Activated naive CD4-positive, alpha-beta T cell treated with anti-CD3 and anti-CD28 coated beads, Interleukin-2, amount 50 U/mL, for 72 hours (primary cell): ENCODE measurements around the gene G0S2. TPM values are rescaled to one million over a fixed set of nuclear protein-coding genes. Genes with fewer than 3 reads are reported as not detected.

Experiments used
- ATAC-seq, 2 donors: fragments of 150-1000 bp; cut with Tn5 transposase; 2 replicates each; pipeline ENCODE4 v1.10.0; 2021; ENCODE audit warnings: mild to moderate bottlenecking in 2 of 2, moderate library complexity in 2 of 2
- DNase-seq, 2 donors: peaks; one replicate each; pipeline ENCODE4 v3.0.0; 2021 to 2022; ENCODE audit warnings: low spot score in 2 of 2
- H3K27ac Mint-ChIP-seq, 2 donors: one replicate each; pipeline ENCODE4 v1.8.0; 2022; ENCODE audit warnings: mild to moderate bottlenecking in 2 of 2, mixed read lengths in 2 of 2
- H3K36me3 Mint-ChIP-seq, 2 donors: one replicate each; pipeline ENCODE4 v1.8.0; 2022; ENCODE audit warnings: mixed read lengths in 2 of 2
- H3K9me3 Mint-ChIP-seq, 2 donors: one replicate each; pipeline ENCODE4 v1.8.0; 2022; ENCODE audit warnings: mixed read lengths in 2 of 2
- total RNA-seq, 2 donors: library from RNA; stranded (reverse); gene quantifications; one replicate each; pipeline ENCODE4 v1.2.3, GENCODE V29; 2022

Gene G0S2
- total RNA-seq, 2 donors from 2014 or later: 1.4 to 40.7 TPM

DNA sequence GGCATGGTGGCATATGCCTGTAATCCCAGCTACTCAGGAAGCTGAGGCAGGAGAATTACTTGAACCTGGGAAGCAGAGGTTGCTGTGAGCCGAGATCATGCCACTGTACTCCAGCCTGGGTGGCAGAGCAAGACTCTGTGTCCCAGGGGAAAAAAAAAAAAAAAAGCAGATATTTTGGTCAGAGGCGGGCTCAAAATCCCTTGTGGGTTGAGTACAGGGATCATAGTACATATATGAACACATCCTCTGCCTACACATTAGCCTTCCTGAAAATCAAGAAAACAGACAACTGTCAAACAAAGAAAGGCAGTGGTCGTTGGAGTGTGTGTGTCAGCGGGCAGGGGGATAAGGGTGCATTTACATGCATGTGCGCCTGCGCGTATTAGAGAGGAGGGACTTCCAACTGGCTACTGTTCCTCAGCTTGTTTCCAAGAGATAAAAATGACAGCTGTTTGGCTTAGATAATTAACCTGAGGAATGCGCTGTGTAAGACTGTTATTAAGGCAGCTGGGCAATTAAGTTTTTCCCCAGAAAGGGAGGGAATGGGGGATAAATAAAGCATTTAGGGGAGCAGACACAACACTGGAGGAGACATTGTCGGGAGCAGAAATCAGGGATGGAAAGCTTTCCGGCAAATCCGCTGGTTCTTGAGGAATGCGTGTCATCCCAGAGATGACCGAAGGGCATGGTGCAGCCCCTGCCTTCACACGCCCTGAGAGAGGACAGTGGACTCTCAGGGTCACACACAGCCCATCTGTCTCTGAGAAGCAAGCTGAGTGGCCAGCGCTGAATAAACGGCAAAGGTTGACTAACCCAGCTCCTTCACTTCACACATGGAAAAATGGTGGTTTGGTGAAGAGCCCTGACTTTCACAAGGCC is 29.4 kb upstream of the G0S2 start:
- H3K27ac Mint-ChIP-seq: no peak overlapping the region
- ATAC-seq: no peak
- H3K9me3 Mint-ChIP-seq: no peaks in the 10 kb centered on the region
- no peak for DNase-seq
- H3K36me3 Mint-ChIP-seq: no peaks in the 10 kb centered on the region

DNA sequence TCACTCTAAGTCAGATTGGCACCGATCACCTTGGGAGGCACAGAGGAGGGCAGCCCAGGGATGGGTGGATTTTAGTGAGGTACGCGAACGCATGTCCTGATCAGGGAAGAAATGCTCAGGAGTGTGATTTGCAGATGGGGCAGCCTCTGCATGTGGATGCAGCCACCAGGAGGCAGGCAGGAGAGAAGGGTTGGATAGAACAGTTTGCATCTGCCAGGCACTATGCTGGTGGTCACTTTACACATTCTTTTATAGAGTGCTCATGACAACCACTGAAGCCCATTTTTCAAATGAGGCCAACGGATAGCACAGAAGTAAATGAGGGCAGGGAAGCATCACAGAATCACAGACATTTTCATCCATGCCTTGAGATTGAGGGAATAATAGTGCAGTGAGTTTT is 28.7 kb upstream of the G0S2 start:
- no peaks in the 10 kb centered on the region for H3K9me3 Mint-ChIP-seq
- H3K27ac Mint-ChIP-seq: no peak overlapping the region
- ATAC-seq: no peak
- no peaks in the 10 kb centered on the region for H3K36me3 Mint-ChIP-seq
- no peak for DNase-seq

GRCh38 chr1:209647156-209647555 is 28.1 kb upstream of the G0S2 start:
- ATAC-seq: no peak
- DNase-seq: no peak
- no peaks in the 10 kb centered on the region for H3K9me3 Mint-ChIP-seq
- H3K36me3 Mint-ChIP-seq: no peaks in the 10 kb centered on the region
- no peak overlapping the region for H3K27ac Mint-ChIP-seq

- no peaks in the 10 kb centered on the region for H3K9me3 Mint-ChIP-seq
- no peak overlapping the region for H3K27ac Mint-ChIP-seq
- no peaks in the 10 kb centered on the region for H3K36me3 Mint-ChIP-seq
- DNase-seq (no peak), ATAC-seq (no peak)
Observed at GRCh38 chr1:209648346-209648745, 26.9 kb upstream of the G0S2 start.

DNA sequence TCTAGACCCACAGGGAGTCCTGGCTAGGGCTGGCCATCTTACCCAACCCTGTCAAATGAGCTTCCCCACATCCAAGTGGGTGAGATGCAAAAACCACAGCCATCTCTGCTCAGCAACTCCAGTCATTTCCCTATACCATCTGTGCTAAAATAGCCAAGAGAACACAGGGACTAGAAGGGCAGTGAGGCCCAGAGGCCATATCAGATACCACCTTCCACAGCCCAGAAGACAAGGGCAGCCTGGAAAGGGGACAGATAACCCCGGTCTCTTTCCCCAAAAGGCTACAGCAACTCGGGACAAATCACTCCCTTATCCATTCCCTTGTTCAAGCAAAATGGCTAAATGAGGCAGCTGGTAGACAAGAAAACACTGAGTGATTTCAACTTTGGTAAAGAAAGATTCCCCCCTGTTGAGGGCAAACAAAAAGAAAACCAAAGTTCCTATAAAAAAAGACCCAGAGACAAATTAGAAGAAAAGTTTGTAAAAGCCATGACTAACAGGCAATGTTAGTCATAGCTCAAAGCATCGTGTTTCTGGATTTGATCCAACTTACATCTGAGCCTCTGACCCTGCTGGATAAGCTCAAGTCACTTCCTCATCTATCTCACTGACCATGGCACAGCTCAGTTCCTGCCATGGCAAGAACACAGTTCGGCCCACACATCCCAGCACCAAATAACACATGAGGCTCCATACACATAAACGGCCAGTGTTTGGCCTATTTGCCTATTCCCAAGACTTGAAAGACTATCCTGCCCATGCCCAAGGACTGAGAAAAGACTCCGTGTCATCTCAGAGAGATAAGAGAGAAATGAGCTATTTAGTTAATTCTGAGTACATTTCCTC is 26.1 kb upstream of the G0S2 start:
- H3K36me3 Mint-ChIP-seq: no peaks in the 10 kb centered on the region
- no peak overlapping the region for H3K27ac Mint-ChIP-seq
- H3K9me3 Mint-ChIP-seq: no peaks in the 10 kb centered on the region
- peak; percentile 61 for ATAC-seq
- DNase-seq: no peak

GRCh38 chr1:209650454-209650853 is 24.8 kb upstream of the G0S2 start:
- no peaks in the 10 kb centered on the region for H3K36me3 Mint-ChIP-seq
- no peak for DNase-seq
- no peaks in the 10 kb centered on the region for H3K9me3 Mint-ChIP-seq
- H3K27ac Mint-ChIP-seq: no peak overlapping the region
- no peak for ATAC-seq

DNA sequence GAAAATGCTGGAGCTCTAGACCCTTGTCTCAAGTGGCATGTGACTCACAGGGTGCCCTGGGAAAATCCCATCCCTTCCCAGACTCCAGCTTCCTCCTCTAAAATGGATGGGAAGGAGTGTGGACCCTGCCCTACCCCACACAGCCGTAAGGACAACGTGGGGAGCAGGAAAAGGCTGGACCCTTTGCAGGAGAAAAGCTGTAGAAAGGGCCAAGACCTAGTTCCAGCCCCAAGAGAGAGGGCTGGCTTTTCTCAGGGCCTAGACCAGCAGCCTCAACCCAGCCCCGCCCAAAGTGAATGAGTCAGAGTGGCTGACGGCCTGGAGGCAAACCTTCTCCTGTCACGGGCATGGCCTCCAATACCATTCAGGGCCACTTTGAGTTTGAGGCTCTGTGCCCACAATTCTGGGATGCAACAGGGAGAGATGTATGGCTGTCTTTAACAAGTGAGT is 24.0 kb upstream of the G0S2 start:
- Mint-ChIP-seq H3K36me3 (no peaks in the 10 kb centered on the region), H3K27ac (peak overlapping the region in 1 of 2 donors; percentile 30), H3K9me3 (no peaks in the 10 kb centered on the region)
- ATAC-seq (peak; percentile 72 to 79), DNase-seq (peak in 1 of 2 donors; percentile 63)

- no peaks in the 10 kb centered on the region for H3K9me3 Mint-ChIP-seq
- H3K36me3 Mint-ChIP-seq: no peaks in the 10 kb centered on the region
- no peak for ATAC-seq
- DNase-seq: no peak
- peak within 1 kb of the TSS; percentile 63 to 67 for H3K27ac Mint-ChIP-seq
Observed at GRCh38 chr1:209652121-209652735, 23.0 kb upstream of the G0S2 start, which contains the start of gene LAMB3. Gene LAMB3, minus strand, starts transcription at chr1:209652425. Its CDS starts 1,481 bp downstream, at chr1:209650944.

- ATAC-seq: peak; percentile 71 to 75
- no peaks in the 10 kb centered on the region for H3K36me3 Mint-ChIP-seq
- DNase-seq: peak; percentile 52 to 69
- peak overlapping the region; percentile 63 to 65 for H3K27ac Mint-ChIP-seq
- H3K9me3 Mint-ChIP-seq: no peaks in the 10 kb centered on the region
Observed at GRCh38 chr1:209652873-209653401, 22.3 kb upstream of the G0S2 start.

GRCh38 chr1:209653915-209654351 is 21.3 kb upstream of the G0S2 start:
- ATAC-seq (no peak), DNase-seq (no peak)
- peaks cover 0 to 4% of the 10 kb centered on the region in 2 donors for H3K36me3 Mint-ChIP-seq
- no peaks in the 10 kb centered on the region for H3K9me3 Mint-ChIP-seq
- H3K27ac Mint-ChIP-seq: peak overlapping the region in 1 of 2 donors; percentile 63

- H3K36me3 Mint-ChIP-seq: peaks cover 0 to 4% of the 10 kb centered on the region in 2 donors
- ATAC-seq (no peak), DNase-seq (no peak)
- no peak overlapping the region for H3K27ac Mint-ChIP-seq
- H3K9me3 Mint-ChIP-seq: no peaks in the 10 kb centered on the region
Observed at GRCh38 chr1:209655411-209656231, 19.6 kb upstream of the G0S2 start.

DNA sequence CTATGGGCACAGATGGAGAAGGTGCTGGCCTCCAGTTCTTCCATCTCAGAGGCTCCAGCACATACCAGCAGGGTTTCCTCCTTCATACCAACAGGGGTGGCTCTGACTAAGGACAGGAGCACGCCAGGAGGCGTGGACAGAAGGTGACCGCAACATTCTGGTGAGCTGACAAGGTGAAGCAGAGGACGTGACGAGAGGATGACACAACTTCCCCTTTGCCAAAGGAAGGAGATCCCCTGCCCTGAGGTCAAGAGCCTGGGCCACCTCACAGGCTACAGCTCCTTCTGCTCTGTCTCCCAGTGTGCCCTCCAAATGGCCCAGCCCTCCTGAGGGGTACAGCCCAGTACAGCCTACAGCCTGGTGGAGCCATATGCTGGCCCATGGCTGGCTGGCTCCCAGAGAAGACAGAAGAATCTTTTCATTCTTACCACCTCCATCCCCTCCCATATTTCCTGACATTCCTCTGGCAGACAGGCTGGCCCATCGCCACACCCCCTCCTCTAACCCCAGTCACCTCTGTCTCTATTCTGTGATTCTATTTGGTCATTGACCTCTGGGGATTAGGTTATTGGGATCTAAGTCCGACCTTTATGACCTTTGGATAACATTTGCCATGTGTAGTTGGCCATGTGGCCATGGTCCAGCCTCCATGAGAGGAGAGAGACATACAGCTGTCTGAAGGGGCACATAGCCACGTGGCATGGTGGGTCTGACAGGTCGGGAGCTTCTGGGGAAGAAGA is 17.9 kb upstream of the G0S2 start:
- DNase-seq (no peak), ATAC-seq (peak in 1 of 2 donors; percentile 17)

GRCh38 chr1:209657918-209658317 is 17.3 kb upstream of the G0S2 start:
- no peak for DNase-seq
- H3K36me3 Mint-ChIP-seq: peaks cover 0 to 4% of the 10 kb centered on the region in 2 donors
- no peak overlapping the region for H3K27ac Mint-ChIP-seq
- no peaks in the 10 kb centered on the region for H3K9me3 Mint-ChIP-seq
- ATAC-seq: no peak

More for the DNA sequence above, 17.9 kb upstream of the G0S2 start:
- peak overlapping the region in 1 of 2 donors; percentile 23 for H3K27ac Mint-ChIP-seq
- H3K9me3 Mint-ChIP-seq: no peaks in the 10 kb centered on the region
- H3K36me3 Mint-ChIP-seq: peaks cover 0 to 4% of the 10 kb centered on the region in 2 donors

- Mint-ChIP-seq H3K27ac (peak overlapping the region; percentile 32 to 76), H3K9me3 (peaks cover 0 to 4% of the 10 kb centered on the region in 2 donors), H3K36me3 (peaks cover 4 to 6% of the 10 kb centered on the region in 2 donors)
- ATAC-seq (peak; percentile 95 to 96), DNase-seq (no peak)
Observed at GRCh38 chr1:209659909-209660308, 15.3 kb upstream of the G0S2 start.

- ATAC-seq (no peak), DNase-seq (no peak)
- no peak overlapping the region for H3K27ac Mint-ChIP-seq
- peaks cover 4 to 6% of the 10 kb centered on the region in 2 donors for H3K36me3 Mint-ChIP-seq
- peaks cover 0 to 4% of the 10 kb centered on the region in 2 donors for H3K9me3 Mint-ChIP-seq
Observed at GRCh38 chr1:209661071-209661470, 14.1 kb upstream of the G0S2 start.
